GM12878 (cell line): ENCODE data around the gene CPLANE2. TPM values are rescaled to one million over a fixed set of nuclear protein-coding genes. Genes with fewer than 3 reads are reported as not detected.

Experiments used
- ATAC-seq: fragments of 200-7000 bp; cut with Tn5 transposase; 3 replicates; pipeline ENCODE4 v1.9.1; 2020; ENCODE audit warnings: mild to moderate bottlenecking, moderate library complexity
- BruUV-seq: library from RNA; stranded (reverse); fragments of 400-500 nt; replicated peaks from 2 replicates; lab custom pipeline; 2021; lab: Mats Ljungman, UMichigan
- CTCF ChIA-PET: fragments of 300-600 bp; sonication (Branson Sonifier 250); formaldehyde crosslinking; extraction: SDS; loops from one replicate; lab custom pipeline; 2021; ENCODE audit warnings: inconsistent platforms; lab: Yijun Ruan, JAX
- POLR2A ChIA-PET: fragments of 350-600 bp; formaldehyde crosslinking; extraction: SDS; loops from one replicate; lab custom pipeline; 2021; ENCODE audit warnings: inconsistent platforms; lab: Charles Lee
- RAD21 ChIA-PET: fragments of 300-600 bp; sonication (Branson Sonifier 250); formaldehyde crosslinking; loops from one replicate; lab custom pipeline; 2023; ENCODE audit warnings: antibody characterized with exemption; ENCODE audit not compliant: unreplicated experiment; lab: Charles Lee
- SMC1A ChIA-PET: fragments of 300-600 bp; sonication (Branson Sonifier 250); formaldehyde crosslinking; loops from one replicate; lab custom pipeline; 2023; ENCODE audit not compliant: unreplicated experiment, uncharacterized antibody; lab: Charles Lee
- DNase-seq: peaks from one replicate; pipeline ENCODE4 v3.0.0-alpha.2; 2011; ENCODE audit warnings: low read depth, low spot score
- FAIRE-seq: peaks from 3 replicates; lab custom pipeline; 2011; peaks lifted over from hg19 to GRCh38; lab: Jason Lieb, UNC
- H2AFZ ChIP-seq: 2 replicates; pipeline ENCODE4 v1.6.0; 2011; ENCODE audit warnings: low read depth, low read length, control low read depth; ENCODE audit not compliant: control insufficient read depth
- H3K27ac ChIP-seq: 2 replicates; pipeline ENCODE4 v1.5.1; 2011; ENCODE audit warnings: control low read depth; ENCODE audit not compliant: control insufficient read depth, insufficient read depth
- H3K27me3 ChIP-seq, 2 experiments: replicated peaks in 1 of 2; 2 replicates each; pipeline versions ENCODE4 v1.6.0 to v1.6.1; 2011; ENCODE audit warnings: low read length in 1 of 2; ENCODE audit not compliant: control insufficient read depth in 2 of 2, insufficient read depth in 2 of 2
- H3K36me3 ChIP-seq, 2 experiments: 2 replicates each; pipeline ENCODE4 v1.5.1; 2011; ENCODE audit warnings: low read length in 1 of 2; ENCODE audit not compliant: control insufficient read depth in 2 of 2, insufficient read depth in 2 of 2
- H3K4me1 ChIP-seq: 2 replicates; pipeline ENCODE4 v1.6.1; 2011; ENCODE audit warnings: mild to moderate bottlenecking, low read length, moderate library complexity, mixed read lengths; ENCODE audit not compliant: control insufficient read depth, insufficient read depth
- H3K4me2 ChIP-seq: 2 replicates; pipeline ENCODE4 v1.6.0; 2011; ENCODE audit warnings: control low read depth; ENCODE audit not compliant: control insufficient read depth, insufficient read depth
- H3K4me3 ChIP-seq: fragments of 200-600 bp; sonication (generic); 2 replicates; pipeline ENCODE4 v1.5.1; 2016
- H3K79me2 ChIP-seq: 2 replicates; pipeline ENCODE4 v1.6.0; 2011; ENCODE audit warnings: low read length; ENCODE audit not compliant: control insufficient read depth, insufficient read depth
- H3K9ac ChIP-seq: 2 replicates; pipeline ENCODE4 v1.8.0; 2011; ENCODE audit warnings: low read length, control low read depth, mixed read lengths; ENCODE audit not compliant: control insufficient read depth, insufficient read depth
- H3K9me3 ChIP-seq: replicated peaks from 3 replicates; pipeline ENCODE4 v1.5.1; 2011; ENCODE audit warnings: mild to moderate bottlenecking, low read length; ENCODE audit not compliant: control insufficient read depth, insufficient read depth
- H4K20me1 ChIP-seq: 2 replicates; pipeline ENCODE4 v1.6.0; 2011; ENCODE audit not compliant: control insufficient read depth, insufficient read depth
- CBFB ChIP-seq: IDR thresholded peaks from 2 replicates; pipeline ENCODE4 v1.6.1; 2016; ENCODE audit warnings: antibody characterized with exemption, low read depth
- CREM ChIP-seq: IDR thresholded peaks from 2 replicates; pipeline ENCODE4 v1.6.1; 2014; ENCODE audit warnings: antibody characterized with exemption, low read depth
- DPF2 ChIP-seq: fragments of 450-650 bp; IDR thresholded peaks from 2 replicates; pipeline ENCODE4 v1.6.1; 2017; ENCODE audit warnings: mild to moderate bottlenecking
- IKZF1 ChIP-seq: fragments of 450-650 bp; conservative IDR thresholded peaks from 2 replicates; pipeline ENCODE4 v1.6.1; 2017; ENCODE audit warnings: antibody characterized with exemption, mild to moderate bottlenecking
- NFIC ChIP-seq: IDR thresholded peaks from 2 replicates; pipeline ENCODE4 v1.6.1; 2012; ENCODE audit warnings: low read depth, mild to moderate bottlenecking, inconsistent platforms, low read length, moderate library complexity
- RELA ChIP-seq: fragments of 450-650 bp; IDR thresholded peaks from 2 replicates; pipeline ENCODE4 v1.8.0; 2014; ENCODE audit warnings: borderline replicate concordance; ENCODE audit not compliant: partially characterized antibody
- STAT3 ChIP-seq: IDR thresholded peaks from 2 replicates; pipeline ENCODE4 v1.6.1; 2011; ENCODE audit warnings: low read depth, low read length, improper control_type of control experiment
- SUZ12 ChIP-seq: fragments of 200-600 bp; sonication (generic); IDR thresholded peaks from one replicate; pipeline ENCODE4 v1.6.1; 2018; ENCODE audit warnings: antibody characterized with exemption, mild to moderate bottlenecking; ENCODE audit not compliant: unreplicated experiment
- ZZZ3 ChIP-seq: IDR thresholded peaks from 2 replicates; pipeline ENCODE4 v1.6.1; 2011; ENCODE audit warnings: low read depth; ENCODE audit not compliant: control insufficient read depth, insufficient read length
- WGBS: methylation state at CpG from one replicate; pipeline ENCODE4 v1.1.6; 2016; ENCODE audit warnings: low lambda C conversion rate; ENCODE audit not compliant: insufficient replicate concordance, insufficient coverage; ENCODE audit errors: missing lambda C conversion rate; 5-methylcytosine and 5-hydroxymethylcytosine counted together
- in situ Hi-C: fragments of 300-500 bp; cut with MboI; formaldehyde crosslinking; loops from 9 replicates; pipeline ENCODE4 v1.14.3; 2018; ENCODE audit warnings: mixed read lengths
- intact Hi-C: fragments of 100-400 bp; cut with micrococcal nuclease; formaldehyde crosslinking; loops from one replicate; pipeline ENCODE4 v1.14.2; 2022; ENCODE audit not compliant: unreplicated experiment
- polyA plus RNA-seq, 11 experiments: library from polyadenylated mRNA; depleted of rRNA in 4 of 11; unstranded in 6 of 11; stranded (reverse) in 5 of 11; fragments of >200 nt; fragmentation: Nextera tagmentation in 4 of 11; fragmentation: Illumina TruSeq in 1 of 11; extraction: Ambion mirVana in 4 of 11; extraction: Trizol in 1 of 11; gene quantifications; 1 replicate in 1 of 11; 2 replicates in 10 of 11; pipeline versions ENCODE4 v1.2.1 to v1.2.3, GENCODE V29; 2011 to 2016; ENCODE audit warnings: inconsistent platforms in 2 of 11, missing spikeins in 2 of 11, low read depth in 1 of 11
- total RNA-seq, 4 experiments: library from RNA; depleted of rRNA in 3 of 4; stranded (reverse); fragments of >200 nt in 3 of 4; fragmentation: Illumina TruSeq in 1 of 4; extraction: Trizol in 1 of 4; gene quantifications; 2 replicates each; pipeline versions ENCODE4 v1.2.1 to v1.2.3, GENCODE V29; 2013 to 2021
- TF ChIP-seq, protein P1 (sequence below): fragments of 450-650 bp; IDR thresholded peaks from 2 replicates; pipeline ENCODE4 v1.6.1; 2017; ENCODE audit warnings: mild to moderate bottlenecking, low read depth, inconsistent platforms; ENCODE audit not compliant: poor library complexity, severe bottlenecking
- TF ChIP-seq, protein P2 (sequence below): fragments of 450-650 bp; IDR thresholded peaks from 2 replicates; pipeline ENCODE4 v1.6.1; 2014; ENCODE audit warnings: mild to moderate bottlenecking
- TF ChIP-seq, protein P3 (sequence below): IDR thresholded peaks from 2 replicates; pipeline ENCODE4 v1.6.1; 2012; ENCODE audit warnings: low read depth, low read length, improper control_type of control experiment
- TF ChIP-seq, protein P4 (sequence below): IDR thresholded peaks from 2 replicates; pipeline ENCODE4 v1.6.1; 2012; ENCODE audit warnings: low read depth, low read length, improper control_type of control experiment

Gene CPLANE2
- total and polyA plus RNA-seq, 10 of the 15 experiments (the other 5 are each of a cell fraction or from before 2014, with no cell fraction given): 0.09 to 4.5 (median 2.3) TPM; not detected in 1

DNA sequence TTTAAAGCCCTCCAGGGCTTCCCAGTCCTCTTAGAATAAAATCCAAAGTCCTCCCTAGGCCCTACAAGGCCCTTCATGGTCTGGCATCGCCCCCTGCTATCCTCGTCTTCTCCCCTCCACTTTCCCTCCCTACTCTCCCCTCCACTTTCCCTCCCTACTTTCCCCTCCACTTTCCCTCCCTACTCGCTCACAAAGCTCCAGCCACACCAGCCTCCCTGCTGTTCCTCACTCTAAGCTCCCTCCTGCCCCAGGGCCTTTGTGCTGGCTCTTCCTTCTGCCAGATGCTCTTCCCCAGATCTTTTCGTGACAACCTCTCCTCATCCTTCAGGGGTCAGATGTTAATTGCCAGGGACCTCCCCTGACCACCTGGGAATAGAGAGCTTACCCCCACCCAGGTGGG is 37.3 kb downstream of the CPLANE2 start:
- BruUV-seq: no TSS peak
- 43% methylated on average over 4 of the region's 4 CpGs for WGBS
- intact Hi-C loops (no loop called here), in situ Hi-C loops (no loop called here)
- no peaks in the 10 kb centered on the region for H4K20me1 ChIP-seq
- ChIA-PET SMC1A (interaction anchor here (0.8 to 1.1 kb wide), 2 partner anchors 11 to 12 kb away, joined by 3 read pairs; no protein-coding TSS in a partner anchor), RAD21 (interaction anchor here (0.5 to 1.5 kb wide), 3 partner anchors 15 to 164 kb away, joined by 3 to 4 read pairs (median 3); no protein-coding TSS in a partner anchor), CTCF (interaction anchor here (0.6 to 1.5 kb wide), 8 partner anchors 9 to 606 kb away, joined by 3 to 7 read pairs (median 4); no protein-coding TSS in a partner anchor), POLR2A (no interaction called here)
- no peaks in the 10 kb centered on the region for H3K27me3 ChIP-seq
- H3K79me2 ChIP-seq: no peaks in the 10 kb centered on the region
- H3K9ac ChIP-seq: no peak overlapping the region
- H3K4me3 ChIP-seq: no peak overlapping the region
- H3K4me2 ChIP-seq: no peak overlapping the region
- TF ChIP-seq, protein P1, sequence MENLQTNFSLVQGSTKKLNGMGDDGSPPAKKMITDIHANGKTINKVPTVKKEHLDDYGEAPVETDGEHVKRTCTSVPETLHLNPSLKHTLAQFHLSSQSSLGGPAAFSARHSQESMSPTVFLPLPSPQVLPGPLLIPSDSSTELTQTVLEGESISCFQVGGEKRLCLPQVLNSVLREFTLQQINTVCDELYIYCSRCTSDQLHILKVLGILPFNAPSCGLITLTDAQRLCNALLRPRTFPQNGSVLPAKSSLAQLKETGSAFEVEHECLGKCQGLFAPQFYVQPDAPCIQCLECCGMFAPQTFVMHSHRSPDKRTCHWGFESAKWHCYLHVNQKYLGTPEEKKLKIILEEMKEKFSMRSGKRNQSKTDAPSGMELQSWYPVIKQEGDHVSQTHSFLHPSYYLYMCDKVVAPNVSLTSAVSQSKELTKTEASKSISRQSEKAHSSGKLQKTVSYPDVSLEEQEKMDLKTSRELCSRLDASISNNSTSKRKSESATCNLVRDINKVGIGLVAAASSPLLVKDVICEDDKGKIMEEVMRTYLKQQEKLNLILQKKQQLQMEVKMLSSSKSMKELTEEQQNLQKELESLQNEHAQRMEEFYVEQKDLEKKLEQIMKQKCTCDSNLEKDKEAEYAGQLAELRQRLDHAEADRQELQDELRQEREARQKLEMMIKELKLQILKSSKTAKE: no peak
- TF ChIP-seq ZZZ3 (no peak), CBFB (no peak), STAT3 (no peak), IKZF1 (no peak), CREM (no peak), RELA (no peak), SUZ12 (no peak), DPF2 (no peak), NFIC (no peak)
- TF ChIP-seq, protein P2, sequence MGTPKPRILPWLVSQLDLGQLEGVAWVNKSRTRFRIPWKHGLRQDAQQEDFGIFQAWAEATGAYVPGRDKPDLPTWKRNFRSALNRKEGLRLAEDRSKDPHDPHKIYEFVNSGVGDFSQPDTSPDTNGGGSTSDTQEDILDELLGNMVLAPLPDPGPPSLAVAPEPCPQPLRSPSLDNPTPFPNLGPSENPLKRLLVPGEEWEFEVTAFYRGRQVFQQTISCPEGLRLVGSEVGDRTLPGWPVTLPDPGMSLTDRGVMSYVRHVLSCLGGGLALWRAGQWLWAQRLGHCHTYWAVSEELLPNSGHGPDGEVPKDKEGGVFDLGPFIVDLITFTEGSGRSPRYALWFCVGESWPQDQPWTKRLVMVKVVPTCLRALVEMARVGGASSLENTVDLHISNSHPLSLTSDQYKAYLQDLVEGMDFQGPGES: no peak
- TF ChIP-seq, protein P3, sequence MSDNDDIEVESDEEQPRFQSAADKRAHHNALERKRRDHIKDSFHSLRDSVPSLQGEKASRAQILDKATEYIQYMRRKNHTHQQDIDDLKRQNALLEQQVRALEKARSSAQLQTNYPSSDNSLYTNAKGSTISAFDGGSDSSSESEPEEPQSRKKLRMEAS: no peak
- TF ChIP-seq, protein P4, sequence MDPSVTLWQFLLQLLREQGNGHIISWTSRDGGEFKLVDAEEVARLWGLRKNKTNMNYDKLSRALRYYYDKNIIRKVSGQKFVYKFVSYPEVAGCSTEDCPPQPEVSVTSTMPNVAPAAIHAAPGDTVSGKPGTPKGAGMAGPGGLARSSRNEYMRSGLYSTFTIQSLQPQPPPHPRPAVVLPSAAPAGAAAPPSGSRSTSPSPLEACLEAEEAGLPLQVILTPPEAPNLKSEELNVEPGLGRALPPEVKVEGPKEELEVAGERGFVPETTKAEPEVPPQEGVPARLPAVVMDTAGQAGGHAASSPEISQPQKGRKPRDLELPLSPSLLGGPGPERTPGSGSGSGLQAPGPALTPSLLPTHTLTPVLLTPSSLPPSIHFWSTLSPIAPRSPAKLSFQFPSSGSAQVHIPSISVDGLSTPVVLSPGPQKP: no peak
- no peaks in the 10 kb centered on the region for H3K36me3 ChIP-seq
- H3K9me3 ChIP-seq: no peaks in the 10 kb centered on the region
- FAIRE-seq: no peak
- H3K27ac ChIP-seq: no peak overlapping the region
- no peak for ATAC-seq
- no peak overlapping the region for H2AFZ ChIP-seq
- DNase-seq: no peak
- no peaks in the 10 kb centered on the region for H3K4me1 ChIP-seq
